Vagina (tissue), 2 donors: ENCODE measurements around the gene HOXD12.

Experiments
- CTCF ChIP-seq, 3 experiments: fragments of 450-650 bp in 2 of 3; fragments of 200-600 bp in 1 of 3; sonication (generic) in 1 of 3; IDR thresholded peaks; one replicate each; pipeline ENCODE4 v1.5.1; 2017 to 2019; ENCODE audit warnings: antibody characterized with exemption in 3 of 3, mild to moderate bottlenecking in 2 of 3, moderate library complexity in 2 of 3
- POLR2A ChIP-seq, 2 donors: fragments of 450-650 bp; IDR thresholded peaks; one replicate each; pipeline ENCODE4 v1.6.1; 2017; ENCODE audit warnings: antibody characterized with exemption in 2 of 2, mild to moderate bottlenecking in 2 of 2, moderate library complexity in 2 of 2

- TF ChIP-seq CTCF (IDR thresholded peaks at IDR 0.05) (no peak), POLR2A (IDR thresholded peaks at IDR 0.05) (no peak)
Observed at GRCh38 chr2:176131848-176132158, 32.2 kb downstream of the HOXD12 start.
